Neutrophil (primary cell): Measurements from ENCODE around the gene IGLL1.
"Not testable (repeated sequence)": the region's sequence is repeated elsewhere in the genome, so short reads cannot be mapped to it uniquely, and the experiment has no call there.

Experiments
- H3K27ac ChIP-seq: fragments of 200-600 bp; sonication (generic); 2 replicates; pipeline ENCODE4 v1.5.1; 2016; ENCODE audit warnings: mild to moderate bottlenecking, moderate library complexity
- H3K27me3 ChIP-seq: fragments of 200-600 bp; sonication (generic); 2 replicates; pipeline ENCODE4 v1.6.0; 2016; ENCODE audit warnings: mild to moderate bottlenecking
- H3K36me3 ChIP-seq: fragments of 200-600 bp; sonication (generic); 2 replicates; pipeline ENCODE4 v1.5.1; 2017
- H3K4me1 ChIP-seq, 2 experiments: fragments of 200-600 bp in 1 of 2; sonication (generic) in 1 of 2; 1 replicate in 1 of 2; 2 replicates in 1 of 2; pipeline versions ENCODE4 v1.5.1 to v1.6.1; 2013 to 2016; ENCODE audit warnings: low read depth in 1 of 2, low read length in 1 of 2, mild to moderate bottlenecking in 1 of 2, moderate library complexity in 1 of 2; ENCODE audit not compliant: control insufficient read depth in 1 of 2, insufficient read depth in 1 of 2
- H3K4me3 ChIP-seq, 2 experiments: fragments of 200-600 bp in 1 of 2; sonication (generic) in 1 of 2; 1 replicate in 1 of 2; 2 replicates in 1 of 2; pipeline ENCODE4 v1.5.1; 2013 to 2016; ENCODE audit warnings: low read depth in 1 of 2, low read length in 1 of 2, mild to moderate bottlenecking in 1 of 2, moderate library complexity in 1 of 2
- H3K9me3 ChIP-seq: fragments of 200-600 bp; sonication (generic); 2 replicates; pipeline ENCODE4 v1.5.1; 2016
- TF ChIP-seq, protein P1 (sequence below): fragments of 200-600 bp; sonication (generic); IDR thresholded peaks from 2 replicates; pipeline ENCODE4 v1.5.1; 2016; ENCODE audit warnings: antibody characterized with exemption

IGLL1 gene

DNA sequence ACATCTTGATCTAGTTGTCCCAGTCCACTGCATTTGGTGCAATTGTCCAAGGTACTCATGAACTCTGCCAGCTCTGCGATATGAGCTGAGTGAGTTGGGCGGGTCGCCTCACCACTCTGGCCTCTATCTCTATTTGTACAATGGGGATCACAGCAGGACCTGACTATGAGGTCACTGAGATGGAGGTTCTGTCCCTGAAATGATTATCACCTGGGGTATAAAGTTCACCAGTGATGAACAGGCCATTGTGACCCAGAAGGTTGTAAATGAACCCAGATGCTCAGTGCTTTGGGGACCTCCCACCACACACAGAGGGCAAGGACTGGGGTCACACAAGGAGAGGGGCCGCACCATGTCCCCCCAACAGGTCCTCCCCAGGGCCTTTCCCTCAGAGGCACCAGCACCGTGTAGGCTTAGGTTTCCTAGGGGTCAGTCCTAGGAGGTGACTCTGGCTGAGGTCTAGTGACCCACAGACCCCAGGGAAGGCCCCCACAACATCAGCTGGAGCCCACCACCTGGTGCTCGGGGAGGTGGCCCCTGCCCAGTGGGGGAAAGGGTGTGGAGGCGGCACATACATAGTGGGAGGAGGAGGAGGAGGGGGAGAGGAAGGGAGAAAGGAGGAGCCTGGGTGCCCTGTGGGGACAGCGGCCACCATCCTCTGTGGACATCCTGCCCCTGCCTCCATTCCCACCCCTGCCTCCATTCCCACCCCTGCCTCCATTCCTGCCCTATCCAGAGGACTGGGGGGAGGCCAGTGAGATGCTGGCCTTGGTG is 25.0 kb upstream of the IGLL1 start:
- Histone ChIP-seq H3K4me3 (no peak overlapping the region), H3K27me3 (no peaks in the 10 kb centered on the region), H3K27ac (no peak overlapping the region), H3K4me1 (peaks cover 9 to 12% of the 10 kb centered on the region in 2 experiments), H3K9me3 (no peaks in the 10 kb centered on the region), H3K36me3 (no peaks in the 10 kb centered on the region)
- TF ChIP-seq, protein P1, sequence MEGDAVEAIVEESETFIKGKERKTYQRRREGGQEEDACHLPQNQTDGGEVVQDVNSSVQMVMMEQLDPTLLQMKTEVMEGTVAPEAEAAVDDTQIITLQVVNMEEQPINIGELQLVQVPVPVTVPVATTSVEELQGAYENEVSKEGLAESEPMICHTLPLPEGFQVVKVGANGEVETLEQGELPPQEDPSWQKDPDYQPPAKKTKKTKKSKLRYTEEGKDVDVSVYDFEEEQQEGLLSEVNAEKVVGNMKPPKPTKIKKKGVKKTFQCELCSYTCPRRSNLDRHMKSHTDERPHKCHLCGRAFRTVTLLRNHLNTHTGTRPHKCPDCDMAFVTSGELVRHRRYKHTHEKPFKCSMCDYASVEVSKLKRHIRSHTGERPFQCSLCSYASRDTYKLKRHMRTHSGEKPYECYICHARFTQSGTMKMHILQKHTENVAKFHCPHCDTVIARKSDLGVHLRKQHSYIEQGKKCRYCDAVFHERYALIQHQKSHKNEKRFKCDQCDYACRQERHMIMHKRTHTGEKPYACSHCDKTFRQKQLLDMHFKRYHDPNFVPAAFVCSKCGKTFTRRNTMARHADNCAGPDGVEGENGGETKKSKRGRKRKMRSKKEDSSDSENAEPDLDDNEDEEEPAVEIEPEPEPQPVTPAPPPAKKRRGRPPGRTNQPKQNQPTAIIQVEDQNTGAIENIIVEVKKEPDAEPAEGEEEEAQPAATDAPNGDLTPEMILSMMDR: no peak

DNA sequence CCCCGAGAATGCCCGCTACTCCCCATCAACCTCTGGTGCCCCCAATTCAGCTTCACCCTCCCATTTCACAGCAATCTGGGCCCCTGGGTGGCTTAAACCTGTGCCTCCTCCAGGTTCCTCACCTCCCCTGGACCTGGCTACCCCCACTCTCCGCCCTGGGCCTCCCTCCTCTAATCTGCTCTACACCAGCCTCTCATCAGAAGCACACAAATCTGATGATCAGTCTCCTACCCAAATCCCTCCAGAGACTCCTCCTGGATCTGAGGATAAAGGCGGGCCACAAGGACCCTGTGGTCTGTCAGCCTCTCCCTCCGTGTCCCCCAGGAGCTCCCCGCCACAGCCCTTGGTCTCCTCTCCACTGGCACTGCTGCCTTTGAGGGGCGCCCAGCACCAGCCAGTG is 23.2 kb upstream of the IGLL1 start:
- Histone ChIP-seq H3K27me3 (no peaks in the 10 kb centered on the region), H3K27ac (no peak overlapping the region), H3K4me3 (no peak overlapping the region), H3K36me3 (no peaks in the 10 kb centered on the region), H3K4me1 (no peaks in the 10 kb centered on the region), H3K9me3 (no peaks in the 10 kb centered on the region)
- TF ChIP-seq, protein P1: no peak

DNA sequence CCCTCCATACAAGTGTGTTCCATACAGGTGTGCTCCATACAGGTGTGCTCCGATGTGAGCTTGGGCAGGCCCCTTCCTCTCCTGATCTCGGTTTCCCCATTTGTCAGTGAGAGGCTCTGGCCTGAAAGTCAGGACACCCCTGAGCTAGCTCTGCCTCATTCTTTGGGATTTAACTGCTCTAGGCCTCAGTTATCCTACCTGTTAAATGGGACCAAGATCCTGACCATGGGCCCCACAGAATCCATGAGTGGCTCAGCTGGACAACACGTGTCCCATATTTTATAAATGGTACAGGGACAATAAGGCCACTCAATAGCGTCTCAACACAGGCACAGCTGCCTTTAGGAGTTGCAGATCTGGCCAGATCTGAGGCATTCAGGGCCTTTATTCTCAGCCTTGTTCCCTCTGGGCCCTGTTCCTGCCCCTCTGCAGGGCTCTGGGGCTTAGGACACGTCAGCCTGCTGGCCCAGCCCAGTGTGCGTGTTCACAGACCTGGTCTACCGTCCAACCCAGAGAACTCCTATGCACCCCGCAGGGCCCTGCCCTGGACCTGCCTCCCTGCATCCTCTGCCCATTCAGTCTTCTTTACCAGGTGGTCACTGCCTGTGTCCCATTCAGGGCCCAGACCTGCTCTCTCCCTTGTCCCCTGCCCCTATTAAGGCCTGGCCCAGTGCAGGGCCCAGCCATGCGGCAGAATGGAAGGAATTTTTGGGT is 18.9 kb upstream of the IGLL1 start:
- H3K36me3 ChIP-seq: no peaks in the 10 kb centered on the region
- peaks cover 3 to 4% of the 10 kb centered on the region in 2 experiments for H3K4me1 ChIP-seq
- no peaks in the 10 kb centered on the region for H3K9me3 ChIP-seq
- no peaks in the 10 kb centered on the region for H3K27me3 ChIP-seq
- H3K4me3 ChIP-seq: no peak overlapping the region
- H3K27ac ChIP-seq: no peak overlapping the region
- TF ChIP-seq, protein P1: no peak

DNA sequence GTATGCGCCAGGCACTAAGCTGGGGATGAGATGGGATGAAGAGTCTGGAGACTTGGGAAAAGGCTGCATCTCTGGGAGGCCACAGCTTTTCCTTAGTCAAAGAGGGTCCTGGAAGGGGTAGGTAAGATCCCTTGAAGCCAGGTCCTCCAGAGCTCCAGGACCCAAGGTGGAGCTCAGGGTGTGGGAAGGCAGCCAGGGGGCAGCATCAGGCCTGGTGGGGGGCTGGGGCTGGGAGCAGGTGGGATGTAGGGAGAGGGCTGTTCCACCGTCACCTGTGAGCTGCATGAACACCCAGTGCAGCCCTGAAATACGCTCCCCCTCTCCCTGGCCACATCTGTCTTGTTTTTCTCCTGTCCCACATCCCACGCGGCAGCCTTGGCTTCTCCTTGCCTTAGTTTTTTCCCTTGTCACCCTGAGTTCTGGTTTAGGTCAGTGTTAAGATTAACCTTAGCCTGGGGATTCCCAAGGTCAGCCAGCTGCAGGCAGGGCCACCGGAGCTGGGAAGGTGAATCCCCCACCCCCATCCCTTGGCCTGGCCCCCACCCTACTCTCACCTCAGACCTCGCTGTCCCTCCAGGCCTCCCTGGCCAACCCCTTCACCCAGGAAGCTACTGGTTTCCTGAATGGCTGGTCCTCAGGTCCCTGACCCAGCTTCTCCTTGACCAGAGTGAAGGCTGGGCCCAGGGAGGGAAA is 17.6 kb upstream of the IGLL1 start:
- not testable (repeated sequence) for H3K9me3 ChIP-seq, H3K27ac ChIP-seq, H3K36me3 ChIP-seq, H3K4me3 ChIP-seq, H3K27me3 ChIP-seq, H3K4me1 ChIP-seq

DNA sequence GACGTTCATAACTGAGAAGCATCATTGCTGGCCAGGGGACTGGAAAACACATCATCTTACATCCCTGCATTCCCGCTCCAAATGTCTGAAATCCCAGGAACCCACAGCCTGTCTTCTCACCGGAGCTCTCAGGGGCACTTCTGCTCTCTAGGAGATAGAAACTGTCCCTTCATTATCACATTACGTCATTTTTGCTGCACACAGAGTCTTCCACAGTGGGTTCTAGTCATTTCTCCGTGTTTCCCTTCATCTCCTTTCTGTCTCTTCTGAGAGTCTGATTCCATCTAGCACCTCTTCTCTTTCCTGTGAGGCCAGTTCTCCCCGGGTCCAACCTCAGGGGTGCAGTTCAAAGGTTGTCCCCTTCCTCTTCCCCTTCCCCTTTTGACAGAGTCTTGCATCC is 15.8 kb upstream of the IGLL1 start:
- not testable (repeated sequence) for H3K27me3 ChIP-seq, H3K36me3 ChIP-seq, H3K27ac ChIP-seq, H3K4me1 ChIP-seq, H3K9me3 ChIP-seq, H3K4me3 ChIP-seq

DNA sequence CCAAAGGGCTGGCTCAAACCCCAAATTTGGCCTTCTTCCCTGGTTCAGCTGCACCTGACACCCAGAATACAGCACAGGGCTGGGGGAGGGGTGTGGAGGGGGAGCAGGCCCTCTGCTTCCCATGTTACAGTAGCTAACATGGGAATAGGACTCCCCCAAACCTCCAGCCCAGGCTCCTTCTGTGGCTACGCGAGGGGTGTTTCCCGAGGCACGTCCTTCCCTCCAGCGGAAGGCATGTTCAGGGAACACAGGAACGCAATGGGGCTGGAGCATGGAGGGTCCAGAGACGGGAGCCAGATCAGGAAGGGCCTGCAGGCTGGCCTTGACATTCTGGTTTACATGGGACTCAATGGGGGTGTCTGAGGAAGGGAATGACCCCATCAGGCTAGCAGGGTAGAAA is 11.8 kb upstream of the IGLL1 start:
- Histone ChIP-seq H3K9me3 (no peaks in the 10 kb centered on the region), H3K27ac (no peak overlapping the region), H3K4me1 (peaks cover under 1 to 4% of the 10 kb centered on the region in 2 experiments), H3K36me3 (no peaks in the 10 kb centered on the region), H3K27me3 (no peaks in the 10 kb centered on the region), H3K4me3 (no peak overlapping the region)
- TF ChIP-seq, protein P1: no peak
